Measurements from ENCODE around the gene DYNLT4. TPM values are rescaled to one million over a fixed set of nuclear protein-coding genes. Genes with fewer than 3 reads are reported as not detected.

The DYNLT4 gene
- total RNA-seq, 2 experiments from 2014 or later, result 0.36 to 1.1 TPM

GRCh38 chr1:44820328-44821239, 13.4 kb upstream of the DYNLT4 start:
- ATAC-seq (no peak), DNase-seq (no peak)
- H3K27ac Mint-ChIP-seq, result peak overlapping the region; percentile 99
- ChIA-PET POLR2A (interaction anchor here (0.6 to 12.2 kb wide), 21 partner anchors 10 to 620 kb away, joined by 3 to 466 read pairs (median 4); partner anchors contain the start of genes BEST4, BTBD19, DYNLT4 and EIF2B3), CTCF (interaction anchor here (0.9 to 6.1 kb wide), 7 partner anchors 16 to 194 kb away, joined by 3 to 45 read pairs (median 5); partner anchors contain the start of genes PLK3, RNU5D-1 and UROD)
- H3K9me3 Mint-ChIP-seq, result no peaks in the 10 kb centered on the region
- peaks cover 27% of the 10 kb centered on the region for H3K4me1 Mint-ChIP-seq (ENCODE audit: low read depth)
- H3K27me3 Mint-ChIP-seq, result no peaks in the 10 kb centered on the region
- intact Hi-C loops (cut with micrococcal nuclease), result no loop called here
- peaks cover 3% of the 10 kb centered on the region for H3K36me3 Mint-ChIP-seq (ENCODE audit: low read depth)
- peak overlapping the region; percentile 79 for H3K4me3 Mint-ChIP-seq
- no peak for TF ChIP-seq CTCF (IDR thresholded peaks at IDR 0.05)

GRCh38 chr1:44819608-44820327, 12.6 kb upstream of the DYNLT4 start:
- peaks cover 33% of the 10 kb centered on the region for H3K4me1 Mint-ChIP-seq (ENCODE audit: low read depth)
- no peak for TF ChIP-seq CTCF (IDR thresholded peaks at IDR 0.05)
- POLR2A ChIA-PET, result interaction anchor here (0.6 to 12.2 kb wide), 44 partner anchors 11 to 639 kb away, joined by 3 to 466 read pairs (median 3); partner anchors contain the start of genes BEST4, BTBD19, DYNLT4 and EIF2B3
- DNase-seq (peak; percentile 93), ATAC-seq (peak; percentile 91)
- H3K27me3 Mint-ChIP-seq, result no peaks in the 10 kb centered on the region
- CTCF ChIA-PET, result interaction anchor here (1.0 to 6.1 kb wide), 12 partner anchors 10 to 192 kb away, joined by 3 to 45 read pairs (median 6); partner anchors contain the start of genes PLK3, RNU5D-1, RPS8 and UROD
- peaks cover 11% of the 10 kb centered on the region for H3K36me3 Mint-ChIP-seq (ENCODE audit: low read depth)
- peak overlapping the region; percentile 79 for H3K4me3 Mint-ChIP-seq
- H3K27ac Mint-ChIP-seq, result peak overlapping the region; percentile 99
- intact Hi-C loops (cut with micrococcal nuclease), result loop anchor here (1.0 to 5.0 kb wide), 2 partner anchors 37 to 98 kb away; no protein-coding TSS in a partner anchor
- H3K9me3 Mint-ChIP-seq, result no peaks in the 10 kb centered on the region

DNA sequence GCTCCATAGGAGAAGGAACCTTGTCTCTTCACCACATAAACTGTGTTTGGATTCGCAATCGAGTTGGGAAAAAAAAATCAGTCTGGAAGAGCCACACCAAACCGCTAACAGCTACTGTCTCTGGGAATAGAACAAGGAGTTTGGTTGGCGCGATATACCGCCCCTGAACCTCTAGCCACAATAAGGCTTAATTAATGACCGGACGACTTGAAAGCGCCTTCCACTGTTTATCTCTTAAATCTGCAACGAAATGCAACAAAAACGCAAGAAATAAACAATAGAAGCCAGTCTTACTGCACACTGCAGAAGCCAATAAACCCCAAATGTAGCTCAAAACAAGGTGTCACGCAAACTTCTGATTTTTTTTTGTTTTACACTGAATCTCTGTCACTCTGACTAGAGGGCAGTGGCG, 12.1 kb upstream of the DYNLT4 start:
- ChIA-PET POLR2A (interaction anchor here (0.6 to 12.2 kb wide), 34 partner anchors 11 to 640 kb away, joined by 3 to 466 read pairs (median 3); partner anchors contain the start of genes BEST4, BTBD19, DYNLT4 and EIF2B3), CTCF (interaction anchor here (0.6 to 6.1 kb wide), 13 partner anchors 10 to 139 kb away, joined by 3 to 45 read pairs (median 6); partner anchors contain the start of genes PLK3, RNU5D-1 and RPS8)
- DNase-seq (no peak), ATAC-seq (no peak)
- Mint-ChIP-seq H3K9me3 (no peaks in the 10 kb centered on the region), H3K27ac (peak overlapping the region; percentile 99), H3K27me3 (no peaks in the 10 kb centered on the region), H3K36me3 (ENCODE audit: low read depth) (peaks cover 14% of the 10 kb centered on the region), H3K4me3 (peak overlapping the region; percentile 79), H3K4me1 (ENCODE audit: low read depth) (peaks cover 35% of the 10 kb centered on the region)
- no peak for TF ChIP-seq CTCF (IDR thresholded peaks at IDR 0.05)
- intact Hi-C loops (cut with micrococcal nuclease), result loop anchor here (1.0 to 5.0 kb wide), 2 partner anchors 37 to 98 kb away; no protein-coding TSS in a partner anchor

GRCh38 chr1:44817771-44818495, 10.8 kb upstream of the DYNLT4 start:
- Mint-ChIP-seq H3K9me3 (no peaks in the 10 kb centered on the region), H3K4me1 (ENCODE audit: low read depth) (peaks cover 39% of the 10 kb centered on the region), H3K36me3 (ENCODE audit: low read depth) (peaks cover 15% of the 10 kb centered on the region), H3K27me3 (no peaks in the 10 kb centered on the region), H3K4me3 (peak overlapping the region; percentile 49), H3K27ac (peak overlapping the region; percentile 70)
- intact Hi-C loops (cut with micrococcal nuclease), result loop anchor here (5.0 kb wide), 1 partner anchor 36 kb away; no protein-coding TSS in a partner anchor
- DNase-seq (no peak), ATAC-seq (no peak)
- TF ChIP-seq CTCF (IDR thresholded peaks at IDR 0.05), result no peak
- ChIA-PET POLR2A (interaction anchor here (0.8 to 12.2 kb wide), 8 partner anchors 9 to 93 kb away, joined by 3 to 466 read pairs (median 117); partner anchors contain the start of genes BEST4, BTBD19, DYNLT4 and PLK3), CTCF (interaction anchor here (1.1 to 6.1 kb wide), 8 partner anchors 9 to 87 kb away, joined by 3 to 45 read pairs (median 4); partner anchors contain the start of genes PLK3 and RNU5D-1)

Data from activated CD8-positive, alpha-beta T cell treated with anti-CD3 and anti-CD28 coated beads for 36 hours (primary cell).